HG03139 (cell line): ENCODE results near the gene GLUD1.

Experiments
- ATAC-seq: cut with Tn5 transposase; IDR thresholded peaks from one replicate; pipeline ENCODE4 v1.9.1; 2021; ENCODE audit not compliant: unreplicated experiment

Gene GLUD1

GRCh38 chr10:87000491-87000890, 94.2 kb downstream of the GLUD1 start:
- no peak for ATAC-seq
